Superior temporal gyrus (tissue), 1 donor: ENCODE results near the gene SANBR.
"Not testable (repeated sequence)": the region's sequence is repeated elsewhere in the genome, so short reads cannot be mapped to it uniquely, and the experiment has no call there.

ENCODE experiments used
- DNase-seq: peaks from one replicate; pipeline ENCODE4 v3.0.0-alpha.2; 2016; ENCODE audit errors: extremely low spot score

Gene SANBR

GRCh38 chr2:61065714-61066709, at the start of gene SANBR:
Gene SANBR (plus strand): TSS chr2:61065871. CDS start chr2:61070351, 4,480 bp downstream.
- DNase-seq = peak; percentile 83

GRCh38 chr2:61015976-61016375, 49.7 kb upstream of the SANBR start:
- DNase-seq = no peak

GRCh38 chr2:61016392-61017002, 49.2 kb upstream of the SANBR start:
- DNase-seq = peak; percentile 33

GRCh38 chr2:61017003-61017555, 48.6 kb upstream of the SANBR start:
- peak; percentile 90 for DNase-seq

- no peak for DNase-seq
Observed at GRCh38 chr2:61017556-61018317, 47.9 kb upstream of the SANBR start, which contains the start of the genes PEX13 and PUS10. Gene PEX13 (plus strand): TSS chr2:61017720. CDS start chr2:61017760, 40 bp downstream. Gene PUS10 (minus strand): TSS chr2:61018255. CDS start chr2:61011890, 6,365 bp downstream.

GRCh38 chr2:61018318-61018755, 47.3 kb upstream of the SANBR start:
- DNase-seq = no peak

- DNase-seq = no peak
Observed at GRCh38 chr2:61018798-61019197, 46.9 kb upstream of the SANBR start.

- no peak for DNase-seq
Observed at GRCh38 chr2:61021228-61021660, 44.4 kb upstream of the SANBR start.

GRCh38 chr2:61023670-61024069, 42.0 kb upstream of the SANBR start:
- no peak for DNase-seq

- no peak for DNase-seq
Observed at GRCh38 chr2:61029533-61029932, 36.1 kb upstream of the SANBR start.

- DNase-seq = not testable (repeated sequence)
Observed at GRCh38 chr2:61034592-61034991, 31.1 kb upstream of the SANBR start.

- DNase-seq = not testable (repeated sequence)
Observed at GRCh38 chr2:61036643-61037042, 29.0 kb upstream of the SANBR start.

- DNase-seq = no peak
Observed at GRCh38 chr2:61042807-61043206, 22.9 kb upstream of the SANBR start.

GRCh38 chr2:61044636-61045035, 21.0 kb upstream of the SANBR start:
- DNase-seq = no peak

- DNase-seq = no peak
Observed at GRCh38 chr2:61045226-61045625, 20.4 kb upstream of the SANBR start.

GRCh38 chr2:61045999-61046398, 19.7 kb upstream of the SANBR start:
- no peak for DNase-seq

GRCh38 chr2:61055557-61055956, 10.1 kb upstream of the SANBR start:
- DNase-seq = no peak

- no peak for DNase-seq
Observed at GRCh38 chr2:61057562-61057961, 8.1 kb upstream of the SANBR start.

GRCh38 chr2:61059382-61059781, 6.3 kb upstream of the SANBR start:
- DNase-seq = no peak

- no peak for DNase-seq
Observed at GRCh38 chr2:61074100-61074499, 8.4 kb downstream of the SANBR start.

- DNase-seq = no peak
Observed at GRCh38 chr2:61085883-61086282, 20.2 kb downstream of the SANBR start.
